GM12878 (cell line): Measurements from ENCODE around the gene SLC1A2. TPM values are rescaled to one million over a fixed set of nuclear protein-coding genes. Genes with fewer than 3 reads are reported as not detected.

Experiments used
- ATAC-seq: fragments of 200-7000 bp; cut with Tn5 transposase; 3 replicates; pipeline ENCODE4 v1.9.1; 2020; ENCODE audit warnings: mild to moderate bottlenecking, moderate library complexity
- BruUV-seq: library from RNA; stranded (reverse); fragments of 400-500 nt; replicated peaks from 2 replicates; lab custom pipeline; 2021; lab: Mats Ljungman, UMichigan
- CTCF ChIA-PET: fragments of 300-600 bp; sonication (Branson Sonifier 250); formaldehyde crosslinking; extraction: SDS; loops from one replicate; lab custom pipeline; 2021; ENCODE audit warnings: inconsistent platforms; lab: Yijun Ruan, JAX
- POLR2A ChIA-PET: fragments of 350-600 bp; formaldehyde crosslinking; extraction: SDS; loops from one replicate; lab custom pipeline; 2021; ENCODE audit warnings: inconsistent platforms; lab: Charles Lee
- RAD21 ChIA-PET: fragments of 300-600 bp; sonication (Branson Sonifier 250); formaldehyde crosslinking; loops from one replicate; lab custom pipeline; 2023; ENCODE audit warnings: antibody characterized with exemption; ENCODE audit not compliant: unreplicated experiment; lab: Charles Lee
- SMC1A ChIA-PET: fragments of 300-600 bp; sonication (Branson Sonifier 250); formaldehyde crosslinking; loops from one replicate; lab custom pipeline; 2023; ENCODE audit not compliant: unreplicated experiment, uncharacterized antibody; lab: Charles Lee
- DNase-seq: peaks from one replicate; pipeline ENCODE4 v3.0.0-alpha.2; 2011; ENCODE audit warnings: low read depth, low spot score
- FAIRE-seq: peaks from 3 replicates; lab custom pipeline; 2011; peaks lifted over from hg19 to GRCh38; lab: Jason Lieb, UNC
- H2AFZ ChIP-seq: 2 replicates; pipeline ENCODE4 v1.6.0; 2011; ENCODE audit warnings: low read depth, low read length, control low read depth; ENCODE audit not compliant: control insufficient read depth
- H3K27ac ChIP-seq: 2 replicates; pipeline ENCODE4 v1.5.1; 2011; ENCODE audit warnings: control low read depth; ENCODE audit not compliant: control insufficient read depth, insufficient read depth
- H3K27me3 ChIP-seq, 2 experiments: replicated peaks in 1 of 2; 2 replicates each; pipeline versions ENCODE4 v1.6.0 to v1.6.1; 2011; ENCODE audit warnings: low read length in 1 of 2; ENCODE audit not compliant: control insufficient read depth in 2 of 2, insufficient read depth in 2 of 2
- H3K36me3 ChIP-seq, 2 experiments: 2 replicates each; pipeline ENCODE4 v1.5.1; 2011; ENCODE audit warnings: low read length in 1 of 2; ENCODE audit not compliant: control insufficient read depth in 2 of 2, insufficient read depth in 2 of 2
- H3K4me1 ChIP-seq: 2 replicates; pipeline ENCODE4 v1.6.1; 2011; ENCODE audit warnings: mild to moderate bottlenecking, low read length, moderate library complexity, mixed read lengths; ENCODE audit not compliant: control insufficient read depth, insufficient read depth
- H3K4me2 ChIP-seq: 2 replicates; pipeline ENCODE4 v1.6.0; 2011; ENCODE audit warnings: control low read depth; ENCODE audit not compliant: control insufficient read depth, insufficient read depth
- H3K4me3 ChIP-seq: fragments of 200-600 bp; sonication (generic); 2 replicates; pipeline ENCODE4 v1.5.1; 2016
- H3K79me2 ChIP-seq: 2 replicates; pipeline ENCODE4 v1.6.0; 2011; ENCODE audit warnings: low read length; ENCODE audit not compliant: control insufficient read depth, insufficient read depth
- H3K9ac ChIP-seq: 2 replicates; pipeline ENCODE4 v1.8.0; 2011; ENCODE audit warnings: low read length, control low read depth, mixed read lengths; ENCODE audit not compliant: control insufficient read depth, insufficient read depth
- H3K9me3 ChIP-seq: replicated peaks from 3 replicates; pipeline ENCODE4 v1.5.1; 2011; ENCODE audit warnings: mild to moderate bottlenecking, low read length; ENCODE audit not compliant: control insufficient read depth, insufficient read depth
- H4K20me1 ChIP-seq: 2 replicates; pipeline ENCODE4 v1.6.0; 2011; ENCODE audit not compliant: control insufficient read depth, insufficient read depth
- ASH2L ChIP-seq: fragments of 300-600, 200-600 bp; sonication (generic); IDR thresholded peaks from 2 replicates; pipeline ENCODE4 v1.6.1; 2017; ENCODE audit warnings: low read depth, mild to moderate bottlenecking, borderline replicate concordance
- BHLHE40 ChIP-seq, 2 experiments: fragments of 450-650 bp in 1 of 2; IDR thresholded peaks; 2 replicates each; pipeline ENCODE4 v1.6.1; 2011 to 2017; ENCODE audit warnings: low read depth in 2 of 2, borderline replicate concordance in 1 of 2, improper control_type of control experiment in 1 of 2, low read length in 1 of 2, mild to moderate bottlenecking in 1 of 2
- DPF2 ChIP-seq: fragments of 450-650 bp; IDR thresholded peaks from 2 replicates; pipeline ENCODE4 v1.6.1; 2017; ENCODE audit warnings: mild to moderate bottlenecking
- EED ChIP-seq: sonication (generic); IDR thresholded peaks from 2 replicates; pipeline ENCODE4 v1.6.1; 2016; ENCODE audit warnings: antibody characterized with exemption, low read depth
- IKZF2 ChIP-seq, 2 experiments: fragments of 450-650 bp; IDR thresholded peaks; 2 replicates each; pipeline ENCODE4 v1.6.1; 2017; ENCODE audit warnings: mild to moderate bottlenecking in 2 of 2, moderate library complexity in 2 of 2
- IRF5 ChIP-seq: fragments of 450-650 bp; IDR thresholded peaks from 2 replicates; pipeline ENCODE4 v1.6.1; 2017; ENCODE audit warnings: borderline replicate concordance
- JUNB ChIP-seq: IDR thresholded peaks from 2 replicates; pipeline ENCODE4 v1.6.1; 2016; ENCODE audit warnings: antibody characterized with exemption, mild to moderate bottlenecking
- NFIC ChIP-seq: IDR thresholded peaks from 2 replicates; pipeline ENCODE4 v1.6.1; 2012; ENCODE audit warnings: low read depth, mild to moderate bottlenecking, inconsistent platforms, low read length, moderate library complexity
- RUNX3 ChIP-seq: IDR thresholded peaks from 2 replicates; pipeline ENCODE4 v1.6.1; 2012; ENCODE audit warnings: low read length, inconsistent platforms
- SMARCA5 ChIP-seq: fragments of 450-650 bp; IDR thresholded peaks from 2 replicates; pipeline ENCODE4 v1.6.1; 2017; ENCODE audit warnings: mild to moderate bottlenecking
- WRNIP1 ChIP-seq: IDR thresholded peaks from 2 replicates; pipeline ENCODE4 v1.6.1; 2011; ENCODE audit warnings: low read depth, low read length, improper control_type of control experiment, borderline replicate concordance
- ZBED1 ChIP-seq: IDR thresholded peaks from 2 replicates; pipeline ENCODE4 v1.6.1; 2016; ENCODE audit warnings: borderline replicate concordance
- WGBS: methylation state at CpG from one replicate; pipeline ENCODE4 v1.1.6; 2016; ENCODE audit warnings: low lambda C conversion rate; ENCODE audit not compliant: insufficient replicate concordance, insufficient coverage; ENCODE audit errors: missing lambda C conversion rate; 5-methylcytosine and 5-hydroxymethylcytosine counted together
- in situ Hi-C: fragments of 300-500 bp; cut with MboI; formaldehyde crosslinking; loops from 9 replicates; pipeline ENCODE4 v1.14.3; 2018; ENCODE audit warnings: mixed read lengths
- intact Hi-C: fragments of 100-400 bp; cut with micrococcal nuclease; formaldehyde crosslinking; loops from one replicate; pipeline ENCODE4 v1.14.2; 2022; ENCODE audit not compliant: unreplicated experiment
- polyA plus RNA-seq, 11 experiments: library from polyadenylated mRNA; depleted of rRNA in 4 of 11; unstranded in 6 of 11; stranded (reverse) in 5 of 11; fragments of >200 nt; fragmentation: Nextera tagmentation in 4 of 11; fragmentation: Illumina TruSeq in 1 of 11; extraction: Ambion mirVana in 4 of 11; extraction: Trizol in 1 of 11; gene quantifications; 1 replicate in 1 of 11; 2 replicates in 10 of 11; pipeline versions ENCODE4 v1.2.1 to v1.2.3, GENCODE V29; 2011 to 2016; ENCODE audit warnings: inconsistent platforms in 2 of 11, missing spikeins in 2 of 11, low read depth in 1 of 11
- total RNA-seq, 4 experiments: library from RNA; depleted of rRNA in 3 of 4; stranded (reverse); fragments of >200 nt in 3 of 4; fragmentation: Illumina TruSeq in 1 of 4; extraction: Trizol in 1 of 4; gene quantifications; 2 replicates each; pipeline versions ENCODE4 v1.2.1 to v1.2.3, GENCODE V29; 2013 to 2021
- TF ChIP-seq, protein P1 (sequence below): IDR thresholded peaks from 2 replicates; pipeline ENCODE4 v1.6.1; 2011; ENCODE audit warnings: borderline replicate concordance, low read depth, mild to moderate bottlenecking, moderate library complexity, low read length; ENCODE audit not compliant: insufficient read depth, poor library complexity, severe bottlenecking

The SLC1A2 gene
- total and polyA plus RNA-seq, 10 of the 15 experiments (the other 5 are each of a cell fraction or from before 2014, with no cell fraction given), result 0.01 to 0.84 (median 0.22) TPM; not detected in 1

- H3K4me3 ChIP-seq, result no peak overlapping the region
- intact Hi-C loops, result no loop called here
- RAD21 ChIA-PET, result interaction anchor here (1.2 kb wide), 1 partner anchor 7 kb away, joined by 3 read pairs; no protein-coding TSS in a partner anchor
- no peak overlapping the region for H3K9ac ChIP-seq
- POLR2A ChIA-PET, result interaction anchor here (1.5 kb wide), 1 partner anchor 13 kb away, joined by 5 read pairs; no protein-coding TSS in a partner anchor
- in situ Hi-C loops, result no loop called here
- H2AFZ ChIP-seq, result no peak overlapping the region
- SMC1A ChIA-PET, result interaction anchor here (0.7 to 5.1 kb wide), 8 partner anchors 9 to 330 kb away, joined by 3 to 26 read pairs (median 7); no protein-coding TSS in a partner anchor
- H3K79me2 ChIP-seq, result no peaks in the 10 kb centered on the region
- H3K4me2 ChIP-seq, result no peak overlapping the region
- WGBS, result 25% methylated on average over 3 of the region's 3 CpGs
- H4K20me1 ChIP-seq, result no peaks in the 10 kb centered on the region
- CTCF ChIA-PET, result interaction anchor here (2.0 kb wide), 1 partner anchor 10 kb away, joined by 4 read pairs; no protein-coding TSS in a partner anchor
- peaks cover 3% of the 10 kb centered on the region; the same call in 1 of the 3 replicates for H3K9me3 ChIP-seq
- DNase-seq, result no peak
- no peaks in the 10 kb centered on the region for H3K27me3 ChIP-seq
- peak; percentile 31 for ATAC-seq
- no peaks in the 10 kb centered on the region for H3K36me3 ChIP-seq
- TF ChIP-seq JUNB (peak; percentile 79), ZBED1 (no peak), SMARCA5 (no peak), DPF2 (no peak), RUNX3 (0 out of 2 replicates have a peak, but pooled peaks have one; percentile 6), IRF5 (no peak), EED (peak; percentile 63), IKZF2 (IDR thresholded peaks at IDR 0.05) (peak; percentile 48 to 58; a peak in 2 of 4 replicates), ASH2L (no peak), BHLHE40 (IDR thresholded peaks at IDR 0.05; ENCODE audit: borderline replicate concordance in 1 of 2, low read depth in 2 of 2, low read length in 1 of 2) (no peak), NFIC (0 out of 2 replicates have a peak, but pooled peaks have one; percentile 33), WRNIP1 (no peak)
- TF ChIP-seq, protein P1, sequence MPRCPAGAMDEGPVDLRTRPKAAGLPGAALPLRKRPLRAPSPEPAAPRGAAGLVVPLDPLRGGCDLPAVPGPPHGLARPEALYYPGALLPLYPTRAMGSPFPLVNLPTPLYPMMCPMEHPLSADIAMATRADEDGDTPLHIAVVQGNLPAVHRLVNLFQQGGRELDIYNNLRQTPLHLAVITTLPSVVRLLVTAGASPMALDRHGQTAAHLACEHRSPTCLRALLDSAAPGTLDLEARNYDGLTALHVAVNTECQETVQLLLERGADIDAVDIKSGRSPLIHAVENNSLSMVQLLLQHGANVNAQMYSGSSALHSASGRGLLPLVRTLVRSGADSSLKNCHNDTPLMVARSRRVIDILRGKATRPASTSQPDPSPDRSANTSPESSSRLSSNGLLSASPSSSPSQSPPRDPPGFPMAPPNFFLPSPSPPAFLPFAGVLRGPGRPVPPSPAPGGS, result peak; percentile 39
- FAIRE-seq, result no peak
- H3K27ac ChIP-seq, result no peak overlapping the region
- H3K4me1 ChIP-seq, result peaks cover 8% of the 10 kb centered on the region; the same call in 1 of the 2 replicates
- no TSS peak for BruUV-seq
Measured at GRCh38 chr11:35337136-35337913, 82.0 kb downstream of the SLC1A2 start.
